ENCODE measurements around the gene SZT2.

- no peak for TF ChIP-seq EZH2phosphoT487 (IDR thresholded peaks at IDR 0.05)
- TF ChIP-seq, protein P1, sequence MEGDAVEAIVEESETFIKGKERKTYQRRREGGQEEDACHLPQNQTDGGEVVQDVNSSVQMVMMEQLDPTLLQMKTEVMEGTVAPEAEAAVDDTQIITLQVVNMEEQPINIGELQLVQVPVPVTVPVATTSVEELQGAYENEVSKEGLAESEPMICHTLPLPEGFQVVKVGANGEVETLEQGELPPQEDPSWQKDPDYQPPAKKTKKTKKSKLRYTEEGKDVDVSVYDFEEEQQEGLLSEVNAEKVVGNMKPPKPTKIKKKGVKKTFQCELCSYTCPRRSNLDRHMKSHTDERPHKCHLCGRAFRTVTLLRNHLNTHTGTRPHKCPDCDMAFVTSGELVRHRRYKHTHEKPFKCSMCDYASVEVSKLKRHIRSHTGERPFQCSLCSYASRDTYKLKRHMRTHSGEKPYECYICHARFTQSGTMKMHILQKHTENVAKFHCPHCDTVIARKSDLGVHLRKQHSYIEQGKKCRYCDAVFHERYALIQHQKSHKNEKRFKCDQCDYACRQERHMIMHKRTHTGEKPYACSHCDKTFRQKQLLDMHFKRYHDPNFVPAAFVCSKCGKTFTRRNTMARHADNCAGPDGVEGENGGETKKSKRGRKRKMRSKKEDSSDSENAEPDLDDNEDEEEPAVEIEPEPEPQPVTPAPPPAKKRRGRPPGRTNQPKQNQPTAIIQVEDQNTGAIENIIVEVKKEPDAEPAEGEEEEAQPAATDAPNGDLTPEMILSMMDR (IDR thresholded peaks at IDR 0.05): no peak
Measured at GRCh38 chr1:43441166-43441893, 51.6 kb downstream of the SZT2 start.
